PC-3 (cell line): ENCODE data around the gene MALSU1. TPM values are rescaled to one million over a fixed set of nuclear protein-coding genes. Genes with fewer than 3 reads are reported as not detected.
A peak's percentile ranks its signal among the peaks of the same experiment; 100 is the strongest.

ENCODE experiments used
- ATAC-seq: fragments of 200-7000 bp; cut with Tn5 transposase; 2 replicates; pipeline ENCODE4 v1.9.1; 2020; ENCODE audit warnings: mild to moderate bottlenecking, moderate library complexity
- BruUV-seq: library from RNA; stranded (reverse); fragments of 400-500 nt; replicated peaks from 2 replicates; lab custom pipeline; 2021; lab: Mats Ljungman, UMichigan
- CTCF ChIA-PET: fragments of 300-600 bp; sonication (Branson Sonifier 250); formaldehyde crosslinking; loops from one replicate; lab custom pipeline; 2022; ENCODE audit warnings: antibody characterized with exemption; lab: Charles Lee
- POLR2A ChIA-PET: fragments of 300-600 bp; sonication (Branson Sonifier 250); formaldehyde crosslinking; loops from one replicate; lab custom pipeline; 2022; ENCODE audit warnings: antibody characterized with exemption; ENCODE audit not compliant: unreplicated experiment; lab: Charles Lee
- DNase-seq: peaks from one replicate; pipeline ENCODE4 v3.0.0-alpha.2; 2015
- H2AFZ ChIP-seq: fragments of 300-600 bp; sonication (generic); 2 replicates; pipeline ENCODE4 v1.6.0; 2016; ENCODE audit warnings: antibody characterized with exemption, low read length
- H3F3A ChIP-seq: fragments of 300-600 bp; sonication (generic); one replicate; pipeline ENCODE4 v1.6.0; 2017; ENCODE audit warnings: antibody characterized with exemption, low read length, control low read depth, mild to moderate bottlenecking; ENCODE audit not compliant: unreplicated experiment
- H3K27ac ChIP-seq: fragments of 300-600 bp; sonication (generic); 2 replicates; pipeline ENCODE4 v1.5.1; 2016; ENCODE audit warnings: mild to moderate bottlenecking, low read length
- H3K27me3 ChIP-seq: fragments of 300-600 bp; sonication (generic); 2 replicates; pipeline ENCODE4 v1.6.1; 2016; ENCODE audit warnings: low read length, mixed read lengths
- H3K36me3 ChIP-seq: fragments of 300-600 bp; sonication (generic); 2 replicates; pipeline ENCODE4 v1.6.1; 2016; ENCODE audit warnings: low read depth, mixed run types, low read length, mixed read lengths
- H3K4me1 ChIP-seq: fragments of 300-600 bp; sonication (generic); 2 replicates; pipeline ENCODE4 v1.5.1; 2016; ENCODE audit warnings: low read length; ENCODE audit not compliant: insufficient read depth
- H3K4me2 ChIP-seq: fragments of 300-600 bp; sonication (generic); 2 replicates; pipeline ENCODE4 v1.6.0; 2016; ENCODE audit warnings: low read length
- H3K4me3 ChIP-seq: fragments of 300-600 bp; sonication (generic); 2 replicates; pipeline ENCODE4 v1.5.1; 2016; ENCODE audit warnings: mild to moderate bottlenecking, low read length, mixed read lengths
- H3K79me2 ChIP-seq: fragments of 300-600 bp; sonication (generic); 2 replicates; pipeline ENCODE4 v1.6.1; 2017; ENCODE audit warnings: low read length, mixed read lengths
- H3K9ac ChIP-seq: fragments of 300-600 bp; sonication (generic); 2 replicates; pipeline ENCODE4 v1.6.0; 2016; ENCODE audit warnings: mild to moderate bottlenecking, low read length
- H3K9me2 ChIP-seq: fragments of 300-600 bp; sonication (generic); replicated peaks from 2 replicates; pipeline ENCODE4 v1.6.1; 2016; ENCODE audit warnings: mixed run types, low read length, mixed read lengths
- H3K9me3 ChIP-seq: fragments of 300-600 bp; sonication (generic); 2 replicates; pipeline ENCODE4 v1.6.1; 2016; ENCODE audit warnings: low read length, mixed read lengths
- H4K20me1 ChIP-seq: fragments of 300-600 bp; sonication (generic); 2 replicates; pipeline ENCODE4 v1.6.1; 2016; ENCODE audit warnings: low read length, mixed read lengths
- EZH2 ChIP-seq: fragments of 300-600 bp; sonication (generic); IDR thresholded peaks from one replicate; pipeline ENCODE4 v1.6.1; 2017; ENCODE audit warnings: antibody characterized with exemption, mild to moderate bottlenecking, low read length; ENCODE audit not compliant: unreplicated experiment
- EZH2phosphoT487 ChIP-seq: fragments of 300-600 bp; sonication (generic); IDR thresholded peaks from 2 replicates; pipeline ENCODE4 v1.6.1; 2018; ENCODE audit warnings: mild to moderate bottlenecking, antibody characterized with exemption, low read length, borderline replicate concordance
- intact Hi-C: fragments of 100-400 bp; cut with micrococcal nuclease; formaldehyde crosslinking; loops from 2 replicates; pipeline ENCODE4 v1.9.0; 2023
- total RNA-seq: library from RNA; depleted of rRNA; stranded (reverse); fragments of >200 nt; gene quantifications from 2 replicates; pipeline ENCODE4 v1.2.3, GENCODE V29; 2014
- TF ChIP-seq, protein P1 (sequence below): fragments of 300-600 bp; sonication (generic); conservative IDR thresholded peaks from 2 replicates; pipeline ENCODE4 v1.5.1; 2017; ENCODE audit warnings: antibody characterized with exemption, low read depth, mild to moderate bottlenecking, low read length

MALSU1 gene
- total RNA-seq, 1 experiment from 2014 or later = 284 TPM

DNA sequence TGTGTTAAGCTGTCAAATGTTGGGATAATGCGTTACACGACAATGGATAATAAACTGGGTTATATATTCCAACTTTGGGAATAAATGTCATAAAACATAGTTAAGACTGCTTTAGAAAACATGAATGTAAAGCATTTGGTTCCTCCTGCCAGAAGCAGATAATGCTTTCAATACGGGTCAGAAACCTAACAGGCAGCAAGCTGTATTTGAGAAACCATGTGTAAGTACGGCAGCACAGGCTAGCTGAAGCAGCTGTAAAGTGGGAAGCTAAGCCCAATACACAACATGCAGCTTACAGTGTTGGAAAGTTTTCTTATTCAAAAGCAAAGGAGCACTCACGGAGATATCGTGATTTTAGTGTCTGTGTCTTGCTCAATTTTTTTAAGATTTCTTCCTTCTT lies 46.5 kb downstream of the MALSU1 start:
- no peak for ATAC-seq
- 0 out of 2 replicates have a peak overlapping the region, but pooled peaks have one; percentile 98 for H3K27ac ChIP-seq
- no peak for DNase-seq
- H3K27me3 ChIP-seq = no peaks in the 10 kb centered on the region
- no peak overlapping the region for H2AFZ ChIP-seq
- H3K9ac ChIP-seq = no peak overlapping the region
- no peaks in the 10 kb centered on the region for H4K20me1 ChIP-seq
- H3F3A ChIP-seq = peaks cover 7% of the 10 kb centered on the region
- ChIA-PET POLR2A (no interaction called here), CTCF (no interaction called here)
- intact Hi-C loops = loop anchor here (5.0 kb wide), 2 partner anchors 182 to 367 kb away; partner anchors contain the start of gene STK31
- H3K4me1 ChIP-seq = peaks cover 70% of the 10 kb centered on the region
- peak overlapping the region; percentile 41 for H3K4me3 ChIP-seq
- peaks cover 3% of the 10 kb centered on the region; the same call in 1 of the 2 replicates for H3K36me3 ChIP-seq
- peak overlapping the region; percentile 64 for H3K4me2 ChIP-seq
- H3K9me3 ChIP-seq = no peaks in the 10 kb centered on the region
- TF ChIP-seq, protein P1, sequence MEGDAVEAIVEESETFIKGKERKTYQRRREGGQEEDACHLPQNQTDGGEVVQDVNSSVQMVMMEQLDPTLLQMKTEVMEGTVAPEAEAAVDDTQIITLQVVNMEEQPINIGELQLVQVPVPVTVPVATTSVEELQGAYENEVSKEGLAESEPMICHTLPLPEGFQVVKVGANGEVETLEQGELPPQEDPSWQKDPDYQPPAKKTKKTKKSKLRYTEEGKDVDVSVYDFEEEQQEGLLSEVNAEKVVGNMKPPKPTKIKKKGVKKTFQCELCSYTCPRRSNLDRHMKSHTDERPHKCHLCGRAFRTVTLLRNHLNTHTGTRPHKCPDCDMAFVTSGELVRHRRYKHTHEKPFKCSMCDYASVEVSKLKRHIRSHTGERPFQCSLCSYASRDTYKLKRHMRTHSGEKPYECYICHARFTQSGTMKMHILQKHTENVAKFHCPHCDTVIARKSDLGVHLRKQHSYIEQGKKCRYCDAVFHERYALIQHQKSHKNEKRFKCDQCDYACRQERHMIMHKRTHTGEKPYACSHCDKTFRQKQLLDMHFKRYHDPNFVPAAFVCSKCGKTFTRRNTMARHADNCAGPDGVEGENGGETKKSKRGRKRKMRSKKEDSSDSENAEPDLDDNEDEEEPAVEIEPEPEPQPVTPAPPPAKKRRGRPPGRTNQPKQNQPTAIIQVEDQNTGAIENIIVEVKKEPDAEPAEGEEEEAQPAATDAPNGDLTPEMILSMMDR = no peak
- TF ChIP-seq EZH2 = no peak
- no peak for TF ChIP-seq EZH2phosphoT487
- H3K79me2 ChIP-seq = peaks cover 7% of the 10 kb centered on the region
- no peaks in the 10 kb centered on the region for H3K9me2 ChIP-seq
- BruUV-seq = TSS peak; percentile 4

DNA sequence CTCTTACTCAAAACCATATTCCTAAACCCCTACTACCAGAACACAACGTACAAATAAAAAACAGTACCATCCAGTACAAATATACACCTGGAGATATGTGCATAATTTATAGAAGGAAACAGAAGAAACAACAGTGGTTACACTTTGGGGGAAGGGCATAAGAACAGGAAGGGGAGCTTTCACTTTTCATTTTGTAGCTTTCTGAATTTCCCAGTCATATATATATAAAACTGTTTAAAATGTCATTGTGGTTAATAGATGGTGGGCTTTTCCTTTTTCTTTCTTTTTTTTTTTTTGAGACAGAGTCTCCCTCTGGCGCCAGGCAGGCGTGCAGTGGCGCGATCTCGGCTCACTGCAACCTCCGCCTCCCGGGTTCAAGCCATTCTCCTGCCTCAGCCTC lies 47.2 kb downstream of the MALSU1 start:
- peaks cover 3% of the 10 kb centered on the region; the same call in 1 of the 2 replicates for H3K36me3 ChIP-seq
- intact Hi-C loops = loop anchor here (5.0 kb wide), 2 partner anchors 181 to 366 kb away; partner anchors contain the start of gene STK31
- BruUV-seq = no TSS peak
- peak overlapping the region; percentile 98; the same call in 1 of the 2 replicates for H3K27ac ChIP-seq
- H3K9me3 ChIP-seq = no peaks in the 10 kb centered on the region
- POLR2A ChIA-PET = no interaction called here
- peaks cover 7% of the 10 kb centered on the region for H3K79me2 ChIP-seq
- H4K20me1 ChIP-seq = no peaks in the 10 kb centered on the region
- no peak for ATAC-seq
- TF ChIP-seq EZH2phosphoT487 (no peak), EZH2 (no peak)
- TF ChIP-seq, protein P1 = no peak
- no peaks in the 10 kb centered on the region for H3K27me3 ChIP-seq
- H3K4me1 ChIP-seq = peaks cover 75% of the 10 kb centered on the region
- no peak overlapping the region for H2AFZ ChIP-seq
- H3K4me2 ChIP-seq = peak overlapping the region; percentile 64
- peak overlapping the region; percentile 41 for H3K4me3 ChIP-seq
- peak overlapping the region; percentile 80 for H3K9ac ChIP-seq
- DNase-seq = no peak
- CTCF ChIA-PET = no interaction called here
- no peaks in the 10 kb centered on the region for H3K9me2 ChIP-seq
- peaks cover 7% of the 10 kb centered on the region for H3F3A ChIP-seq
